HG03025 (cell line): ENCODE measurements around the gene RAB33B.
"Not testable (repeated sequence)": the region's sequence is repeated elsewhere in the genome, so short reads cannot be mapped to it uniquely, and the experiment has no call there.

Source experiments
- ATAC-seq: cut with Tn5 transposase; IDR thresholded peaks from one replicate; pipeline ENCODE4 v1.9.1; 2021; ENCODE audit warnings: mild to moderate bottlenecking, moderate library complexity; ENCODE audit not compliant: unreplicated experiment, low FRiP score

RAB33B gene

DNA sequence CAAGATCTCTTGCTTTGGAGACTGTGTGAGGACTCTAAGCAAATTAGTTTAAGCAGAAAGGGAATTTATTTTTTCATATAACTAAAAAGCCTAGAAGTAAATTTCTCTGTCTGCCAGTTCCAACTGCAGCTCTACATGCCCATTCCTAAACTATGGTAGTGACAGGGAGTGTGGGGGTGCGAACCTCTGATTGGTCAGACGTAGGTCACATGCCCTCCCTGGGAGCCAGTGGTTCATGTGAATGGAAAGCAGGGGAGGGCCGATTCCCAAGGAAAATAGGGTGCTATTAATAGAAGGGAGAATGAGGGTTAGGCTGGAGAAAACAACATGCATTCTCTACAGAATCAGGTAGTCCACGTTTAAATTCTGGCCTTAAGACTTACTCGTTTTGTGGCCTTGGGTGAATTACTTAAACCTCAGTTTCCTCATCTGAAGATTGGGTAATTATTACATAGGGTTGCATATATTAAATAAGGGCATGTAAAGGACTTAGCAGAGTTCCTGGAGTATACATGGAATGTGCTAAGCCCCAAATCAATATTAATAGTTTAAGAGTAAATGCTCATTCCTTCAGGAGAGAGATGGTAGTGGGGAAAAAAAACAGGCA, 7.2 kb downstream of the RAB33B start:
- no peak for ATAC-seq

DNA sequence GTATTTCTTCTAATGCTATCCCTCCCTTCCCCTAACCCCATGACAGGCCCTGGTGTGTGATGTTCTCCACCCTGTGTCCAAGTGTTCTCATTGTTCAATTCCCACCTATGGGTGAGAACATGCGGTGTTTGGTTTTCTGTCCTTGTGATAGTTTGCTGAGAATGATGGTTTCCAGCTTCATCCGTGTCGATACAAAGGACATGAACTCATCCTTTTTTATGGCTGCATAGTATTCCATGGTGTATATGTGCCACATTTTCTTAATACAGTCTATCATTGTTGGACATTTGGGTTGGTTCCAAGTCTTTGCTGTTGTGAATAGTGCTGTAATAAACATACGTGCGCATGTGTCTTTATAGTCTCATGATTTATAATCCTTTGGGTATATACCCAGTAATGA, 10.6 kb downstream of the RAB33B start:
- not testable (repeated sequence) for ATAC-seq

DNA sequence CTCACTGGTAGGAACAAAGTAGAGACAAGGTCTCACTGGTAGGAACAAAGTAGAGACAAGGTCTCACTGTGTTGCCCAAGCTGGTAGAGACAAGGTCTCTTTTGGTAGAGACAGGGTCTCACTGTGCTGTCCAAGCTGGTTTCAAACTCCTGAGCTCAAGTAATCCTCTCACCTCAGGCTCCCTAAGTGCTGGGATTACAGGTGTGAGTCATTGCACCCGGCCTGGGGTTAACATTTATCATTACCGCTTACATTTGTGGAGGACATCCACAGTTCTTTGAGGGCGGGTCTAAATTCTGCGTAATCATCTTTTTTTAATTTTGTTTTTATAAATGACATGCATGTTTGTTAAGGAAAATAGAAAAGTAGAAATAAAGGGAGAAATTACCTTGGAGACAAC, 12.0 kb downstream of the RAB33B start:
- no peak for ATAC-seq

DNA sequence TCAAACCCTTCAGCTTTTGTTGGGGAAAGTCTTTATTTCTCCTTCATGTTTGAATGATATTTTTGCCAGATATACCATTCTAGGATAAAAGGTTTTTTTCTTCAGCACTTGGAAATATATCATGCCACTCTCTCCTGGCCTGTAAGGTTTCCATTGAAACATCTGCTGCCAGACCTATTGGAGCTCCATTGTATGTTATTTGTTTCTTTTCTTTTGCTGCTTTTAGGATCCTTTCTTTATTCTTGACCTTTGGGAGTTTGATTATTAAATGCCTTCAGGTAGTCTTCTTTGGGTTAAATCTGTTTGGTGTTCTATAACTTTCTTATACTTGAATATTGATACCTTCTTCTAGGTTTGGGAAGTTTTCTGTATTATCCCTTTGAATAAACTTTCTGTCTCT, 14.8 kb downstream of the RAB33B start:
- not testable (repeated sequence) for ATAC-seq

DNA sequence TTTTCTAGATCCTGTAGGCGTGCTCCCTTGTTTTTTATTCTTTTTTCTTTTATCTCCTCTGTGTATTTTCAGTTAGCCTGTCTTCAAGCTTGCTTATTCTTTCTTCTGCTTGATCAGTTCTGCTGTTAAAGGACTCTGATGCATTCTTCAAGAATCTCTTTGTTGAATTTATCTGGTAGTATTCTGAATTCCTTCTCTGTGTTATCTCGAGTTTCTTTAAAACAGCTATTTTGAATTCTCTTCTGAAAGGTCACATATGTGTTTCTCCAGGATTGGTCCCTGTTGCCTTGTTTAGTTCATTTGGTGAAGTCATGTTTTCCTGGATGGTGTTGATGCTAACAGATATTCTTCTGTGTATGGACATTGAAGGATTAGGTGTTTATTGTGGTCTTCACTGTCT, 15.3 kb downstream of the RAB33B start:
- ATAC-seq, result no peak

DNA sequence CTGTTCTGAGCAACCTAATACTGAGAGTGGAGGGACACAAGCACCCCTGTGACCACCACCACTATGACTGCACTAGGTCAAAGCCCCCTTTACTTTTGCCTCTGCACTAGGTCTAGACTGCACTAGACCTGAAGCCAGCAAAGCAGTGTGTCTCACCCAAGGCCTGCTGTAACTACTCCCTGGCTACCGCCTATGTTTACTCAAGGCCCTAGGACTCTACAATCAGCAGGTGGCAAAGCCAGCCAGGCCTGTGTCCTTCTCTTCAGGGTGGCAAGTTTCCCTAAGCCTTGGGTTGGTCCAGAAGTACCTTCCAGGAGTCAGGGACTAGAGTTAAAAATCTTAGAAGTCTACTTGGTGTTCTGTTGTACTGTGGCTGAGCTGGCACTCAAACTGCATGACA, 15.9 kb downstream of the RAB33B start:
- ATAC-seq, result no peak

DNA sequence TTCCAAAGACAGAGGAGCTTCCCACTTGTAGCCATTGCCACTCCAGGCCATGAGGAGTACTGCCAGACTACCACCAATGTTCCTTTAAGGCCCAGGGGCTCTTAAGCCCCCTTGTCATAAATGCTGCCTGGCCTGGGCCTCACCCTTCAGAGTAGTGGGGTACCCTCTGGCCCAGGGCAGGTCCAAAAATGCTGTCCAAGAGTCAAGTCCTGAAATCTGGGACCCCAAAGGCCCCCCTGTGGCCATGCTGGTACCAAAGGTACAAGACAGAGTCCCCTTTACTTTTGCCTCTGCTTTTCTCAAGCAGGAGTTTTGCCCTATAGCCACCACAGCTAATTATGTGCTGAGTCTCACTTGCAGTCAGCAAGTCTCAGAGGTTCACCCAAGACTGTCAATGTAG, 16.4 kb downstream of the RAB33B start:
- no peak for ATAC-seq

DNA sequence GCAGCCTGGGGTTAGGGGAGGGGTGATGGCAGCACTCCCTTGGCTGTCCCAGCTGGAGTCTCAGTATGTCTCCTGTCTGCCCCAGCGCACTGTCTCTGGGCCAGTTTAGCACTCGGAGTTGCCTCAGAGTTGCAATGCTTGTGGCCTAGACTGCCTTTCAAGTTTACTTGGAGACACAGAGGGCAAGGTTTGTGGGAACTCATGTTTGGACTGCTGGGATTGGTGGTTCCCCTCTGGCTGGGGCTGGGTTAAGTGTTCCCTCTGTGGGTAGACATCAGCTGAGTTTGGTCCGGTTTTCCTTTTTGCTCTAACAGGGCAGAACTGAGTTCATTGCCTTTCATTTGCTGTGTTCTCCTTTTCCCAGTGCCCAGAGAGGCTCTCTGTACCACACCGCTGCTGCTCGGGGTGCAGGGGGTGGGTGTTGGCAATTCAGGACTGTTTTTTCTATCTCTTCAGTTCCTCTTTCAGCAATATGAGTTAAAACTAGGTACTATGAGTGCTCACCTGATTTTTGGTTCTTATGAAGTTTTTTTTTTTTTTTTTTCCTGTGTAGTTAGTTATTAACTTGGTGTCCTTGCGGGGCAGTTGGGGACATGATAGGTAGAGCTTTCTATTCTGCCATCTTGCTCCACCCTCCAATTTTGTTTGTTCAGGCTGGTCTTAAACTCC, 17.2 kb downstream of the RAB33B start:
- ATAC-seq, result no peak

DNA sequence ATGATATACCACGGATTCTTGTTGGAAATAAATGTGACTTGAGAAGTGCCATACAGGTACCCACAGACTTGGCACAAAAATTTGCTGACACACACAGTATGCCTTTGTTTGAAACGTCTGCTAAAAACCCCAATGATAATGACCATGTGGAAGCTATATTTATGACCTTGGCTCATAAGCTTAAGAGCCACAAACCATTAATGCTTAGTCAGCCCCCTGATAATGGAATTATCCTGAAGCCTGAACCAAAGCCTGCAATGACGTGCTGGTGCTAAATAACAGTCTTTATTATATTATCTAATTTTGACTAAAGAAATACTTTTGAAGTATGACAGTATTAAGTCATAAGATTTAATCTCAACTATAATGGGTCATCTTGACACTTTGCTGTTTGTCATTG, 18.9 kb downstream of the RAB33B start:
- no peak for ATAC-seq

DNA sequence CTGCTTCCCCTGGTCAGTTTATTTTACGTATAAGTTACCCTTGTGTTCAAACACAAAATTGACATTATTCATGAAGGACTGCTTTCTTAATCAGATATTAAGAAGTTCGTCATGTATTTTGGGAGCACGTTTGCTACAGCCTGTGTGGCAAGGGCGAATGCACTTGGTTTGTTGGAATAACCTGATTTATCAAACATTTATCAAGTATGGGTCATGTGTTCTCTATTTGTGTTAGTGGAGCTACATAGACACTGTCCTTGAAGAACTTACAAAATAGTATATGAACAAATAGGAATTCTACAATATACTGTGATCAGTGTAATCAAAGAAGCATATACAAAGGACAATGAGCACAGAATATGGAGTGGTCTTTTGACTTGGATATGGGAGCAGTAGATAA, 22.4 kb downstream of the RAB33B start:
- no peak for ATAC-seq

DNA sequence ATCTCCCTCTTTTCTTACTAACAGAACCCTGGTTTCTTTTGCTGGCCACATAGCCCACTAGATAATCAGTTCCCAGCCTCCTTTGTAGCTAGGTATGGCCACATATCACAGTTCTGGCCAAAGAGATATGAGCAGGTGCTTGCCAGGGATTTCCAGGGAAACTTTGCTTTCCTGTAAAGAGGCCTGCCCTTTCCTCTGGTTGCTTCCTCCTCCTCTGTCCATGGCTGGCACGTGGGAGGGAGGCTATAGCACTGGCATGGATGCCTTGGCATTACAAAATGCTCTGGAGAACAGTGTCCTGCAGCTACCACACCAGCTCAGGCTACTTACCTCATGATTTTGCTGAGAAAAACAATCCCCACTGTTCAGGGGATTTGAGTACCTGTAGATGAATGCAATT, 27.5 kb downstream of the RAB33B start:
- no peak for ATAC-seq

DNA sequence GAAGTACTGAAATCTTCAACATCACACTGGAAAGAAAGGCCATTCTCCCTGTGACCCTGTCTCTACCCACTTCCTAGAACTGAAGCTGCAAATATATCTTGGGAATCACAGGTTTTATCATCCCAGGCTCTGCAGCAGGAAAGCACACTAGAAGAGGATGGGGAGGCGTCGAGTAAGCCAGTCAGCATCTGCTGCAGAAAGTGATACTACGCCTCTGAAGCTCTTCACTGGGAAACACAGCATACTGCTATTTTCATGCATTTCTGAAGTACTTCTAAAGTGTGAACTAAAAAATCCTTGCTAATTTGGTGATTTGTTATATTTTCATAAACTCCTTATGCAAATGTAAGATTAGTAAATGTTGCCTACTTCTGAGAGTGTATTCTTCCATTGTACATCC, 29.1 kb downstream of the RAB33B start:
- no peak for ATAC-seq

DNA sequence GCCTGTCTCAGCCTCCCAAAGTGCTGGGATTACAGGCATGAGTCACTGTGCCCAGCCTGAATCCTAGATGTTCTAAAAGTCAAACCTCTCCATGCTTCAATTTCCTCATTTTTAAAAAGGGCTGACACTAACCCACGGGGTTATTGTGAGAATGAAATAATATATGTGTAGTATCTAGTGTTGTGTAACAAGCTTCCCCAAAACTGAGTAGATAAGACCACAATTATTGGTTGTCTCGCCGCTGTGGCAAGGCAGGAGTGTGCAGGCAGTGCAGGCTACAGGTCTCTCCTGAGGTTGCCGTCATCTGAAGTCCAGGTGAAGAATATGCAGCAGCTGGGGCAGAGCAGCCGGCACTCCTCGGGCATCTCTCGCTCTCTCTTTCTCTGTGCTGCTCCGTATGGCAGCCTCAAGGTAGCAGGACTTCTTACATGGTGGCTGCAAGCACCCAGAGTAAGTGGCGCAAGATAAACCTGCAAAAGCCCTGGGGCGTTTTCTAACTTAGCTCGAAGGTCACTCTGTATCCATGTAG, 30.9 kb downstream of the RAB33B start:
- no peak for ATAC-seq

DNA sequence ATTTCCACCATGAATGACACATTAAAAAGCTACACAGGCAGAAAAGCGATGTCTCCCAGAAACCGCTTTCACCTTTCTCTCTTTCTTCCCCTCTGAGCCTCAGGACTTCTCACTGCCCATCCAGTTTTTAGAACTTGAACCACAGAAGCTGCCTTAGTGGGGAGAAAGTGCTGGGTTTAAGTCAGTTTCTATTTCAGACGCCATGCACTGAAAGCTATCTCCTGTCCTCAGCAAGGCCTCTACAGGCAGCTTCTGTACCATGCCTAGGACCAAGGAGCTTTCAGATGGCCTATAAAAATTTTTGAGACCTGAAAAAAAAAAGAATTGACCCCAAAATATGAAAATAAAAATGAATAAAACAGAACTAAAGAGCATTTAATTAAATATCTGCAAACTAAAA, 34.5 kb downstream of the RAB33B start:
- no peak for ATAC-seq

DNA sequence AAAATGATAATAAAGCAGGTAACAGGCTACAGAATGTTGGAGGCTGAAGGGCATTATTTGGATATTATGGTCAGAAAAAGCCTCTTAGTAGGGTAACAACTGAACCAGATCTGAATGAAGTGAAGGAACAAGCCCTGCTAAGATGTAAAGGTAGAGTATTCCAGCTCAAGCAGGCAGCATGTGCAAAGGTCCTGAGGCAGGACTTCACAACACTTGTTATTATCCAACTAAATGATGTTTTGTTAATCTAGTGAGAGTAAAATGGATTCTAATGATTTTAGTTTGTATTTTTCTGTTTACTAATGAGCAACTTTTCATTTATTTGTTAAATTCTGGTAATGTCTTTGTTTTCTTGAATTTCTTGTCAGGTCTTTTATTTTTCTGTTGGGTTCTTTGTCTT, 35.7 kb downstream of the RAB33B start:
- no peak for ATAC-seq

DNA sequence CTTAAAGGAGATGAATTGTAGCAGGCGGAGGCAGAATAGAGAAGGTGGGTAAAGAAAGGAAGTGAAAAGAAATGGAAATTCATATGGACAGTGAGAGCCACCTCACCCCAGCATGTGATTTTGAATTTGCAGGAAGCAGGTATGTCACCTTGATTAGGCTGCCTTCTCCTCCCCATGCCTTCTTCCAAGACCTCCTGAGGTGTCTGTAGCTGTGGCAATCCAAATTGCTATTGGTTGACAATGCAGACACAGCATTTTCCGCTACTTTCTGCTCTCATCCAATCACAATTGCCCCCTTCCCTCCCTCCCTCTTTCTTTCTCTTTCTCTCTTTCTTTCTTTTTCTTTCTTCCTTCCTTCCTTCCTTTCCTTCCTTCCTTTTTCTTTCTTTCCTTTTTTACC, 38.5 kb downstream of the RAB33B start:
- no peak for ATAC-seq

DNA sequence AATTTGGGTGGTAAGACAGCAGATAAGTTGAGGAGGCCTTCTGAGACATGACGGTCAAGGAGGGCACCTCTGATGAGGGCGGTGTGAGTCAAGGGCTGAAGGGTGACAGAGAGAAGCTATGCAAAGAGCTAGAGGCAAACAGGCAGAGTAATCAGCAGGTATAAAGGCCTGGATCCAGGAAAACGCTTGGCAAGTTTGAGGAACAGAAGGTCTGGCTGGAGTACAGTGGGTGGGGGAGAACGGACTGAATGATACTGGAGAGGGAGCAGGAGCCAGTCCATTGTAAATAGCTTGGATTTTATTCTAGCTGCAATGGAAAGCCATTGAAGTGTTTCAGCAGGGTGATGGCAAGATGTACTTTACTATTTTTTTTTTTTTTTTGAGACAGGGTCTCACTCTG, 39.3 kb downstream of the RAB33B start:
- no peak for ATAC-seq

DNA sequence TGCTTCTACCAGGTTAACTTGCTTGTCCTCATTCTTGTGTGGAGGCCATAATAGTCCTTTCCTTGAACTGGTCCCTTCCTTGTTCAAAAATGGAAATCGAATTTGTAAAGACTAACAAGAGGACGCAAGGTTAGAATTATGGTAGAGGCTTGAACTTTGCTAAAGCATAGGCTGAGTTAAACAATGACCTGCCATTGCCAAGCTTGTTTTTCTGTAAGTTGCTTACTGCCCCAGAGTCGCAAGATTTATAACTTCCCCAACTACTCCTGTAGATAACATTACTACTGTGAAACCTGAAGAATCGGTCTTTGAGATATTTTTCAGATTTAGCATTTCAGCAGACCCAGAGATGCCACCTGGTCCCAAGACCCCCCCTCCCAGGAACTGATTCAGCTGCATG, 45.3 kb downstream of the RAB33B start:
- ATAC-seq, result no peak

DNA sequence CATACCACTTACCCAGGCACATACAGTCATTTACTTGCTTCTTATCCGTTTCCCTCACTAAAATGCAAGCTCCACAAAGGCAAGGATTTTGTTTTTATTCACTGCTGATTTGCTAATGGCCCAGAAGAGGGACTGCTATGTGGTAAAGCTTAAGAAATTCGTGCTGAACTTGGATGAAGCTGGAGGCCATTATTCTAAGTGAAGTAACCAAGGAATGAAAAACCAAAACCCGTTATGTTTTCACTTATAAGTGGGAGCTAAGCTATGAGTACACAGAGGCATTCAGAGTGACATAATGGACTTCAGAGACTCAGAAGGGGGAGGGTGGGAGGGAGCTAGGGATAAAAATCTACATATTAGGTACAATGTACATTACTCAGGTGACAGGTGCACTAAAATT, 47.2 kb downstream of the RAB33B start:
- ATAC-seq, result no peak

DNA sequence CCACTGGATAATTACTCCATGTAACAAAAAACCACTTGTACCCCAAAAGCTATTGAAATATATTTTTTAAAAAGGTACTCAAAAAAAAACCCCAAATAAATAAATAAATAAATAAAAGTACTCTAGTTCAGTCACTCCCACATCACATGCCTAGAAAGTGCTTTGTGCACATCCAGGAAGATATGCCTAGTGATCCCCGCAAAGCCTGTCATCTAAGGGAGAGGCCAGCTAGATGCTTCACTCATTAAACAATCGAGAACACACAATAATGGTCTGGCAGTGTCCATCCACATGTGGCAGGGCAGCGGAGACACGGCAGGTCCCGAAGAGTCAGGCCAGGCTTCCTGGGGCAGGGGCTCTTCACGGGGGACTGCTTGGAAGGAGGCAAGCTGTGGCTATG, 47.6 kb downstream of the RAB33B start:
- ATAC-seq, result no peak

DNA sequence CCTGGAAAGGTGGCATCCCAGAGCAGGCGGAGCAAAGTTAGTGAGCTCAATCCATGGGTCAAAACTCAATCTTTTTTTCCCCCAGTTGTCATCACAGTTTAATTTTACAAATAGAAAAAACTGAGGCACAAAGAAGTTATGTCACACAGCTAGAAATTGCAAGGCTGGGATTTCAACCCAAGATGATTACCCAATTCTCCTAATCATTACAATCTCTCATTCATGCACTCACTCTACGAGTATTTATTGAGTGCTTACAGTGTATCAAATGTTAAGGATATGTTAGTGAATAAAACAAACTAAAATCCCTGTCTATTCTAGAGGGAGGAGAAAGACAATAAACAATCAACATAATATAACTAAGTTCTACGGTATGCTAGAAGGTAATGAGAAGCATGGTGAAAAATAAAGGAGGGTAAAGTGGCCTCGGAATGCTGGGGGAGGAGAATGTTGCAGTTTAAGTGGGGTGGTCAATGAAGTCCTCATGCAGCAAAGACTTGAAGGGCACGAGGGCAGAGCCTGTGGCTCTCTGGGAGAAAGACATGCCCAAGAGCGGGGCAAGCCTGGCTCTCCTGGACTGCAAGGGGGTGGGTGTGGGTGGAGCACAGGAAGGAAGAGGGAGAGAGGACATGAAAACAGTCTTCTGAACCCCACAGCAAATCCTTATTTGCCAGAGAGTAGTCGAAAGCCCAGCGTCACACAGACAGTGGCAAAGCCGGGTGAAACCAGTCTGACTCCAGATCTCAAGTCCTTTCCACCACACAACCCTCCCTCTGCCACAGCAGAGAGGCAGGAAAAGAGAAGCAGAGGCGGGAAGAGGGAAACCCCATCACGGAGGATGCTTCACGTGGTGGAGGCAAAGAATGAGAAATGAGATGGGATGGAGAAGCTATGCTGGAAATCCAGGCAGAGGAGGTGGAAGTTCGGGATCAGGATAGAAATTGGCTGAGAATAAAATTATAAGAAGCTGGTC, 48.3 kb downstream of the RAB33B start:
- ATAC-seq, result no peak
